NCI-H2171 treated with DMSO at 0.1 percent for 48 hours (cell line): ENCODE measurements around the gene IZUMO1R.
"Not testable (repeated sequence)": the region's sequence is repeated elsewhere in the genome, so short reads cannot be mapped to it uniquely, and the experiment has no call there.

Experiments used
- DNase-seq: peaks from one replicate; lab custom pipeline; 2025; lab: John Stamatoyannopoulos, UW

Gene IZUMO1R

GRCh38 chr11:94325681-94326080 lies 21.3 kb downstream of the IZUMO1R start:
- DNase-seq: no peak

GRCh38 chr11:94326947-94327346 lies 22.6 kb downstream of the IZUMO1R start:
- DNase-seq: no peak

- DNase-seq: no peak
Measured at GRCh38 chr11:94328587-94329080, 24.3 kb downstream of the IZUMO1R start.

- DNase-seq: no peak
Measured at GRCh38 chr11:94329501-94329900, 25.1 kb downstream of the IZUMO1R start.

- DNase-seq: no peak
Measured at GRCh38 chr11:94330789-94331188, 26.4 kb downstream of the IZUMO1R start.

- DNase-seq: no peak
Measured at GRCh38 chr11:94332814-94333213, 28.4 kb downstream of the IZUMO1R start.

GRCh38 chr11:94336033-94336432 lies 31.7 kb downstream of the IZUMO1R start:
- DNase-seq: no peak

- DNase-seq: no peak
Measured at GRCh38 chr11:94338651-94339050, 34.3 kb downstream of the IZUMO1R start.

GRCh38 chr11:94342250-94342649 lies 37.9 kb downstream of the IZUMO1R start:
- no peak for DNase-seq

- no peak for DNase-seq
Measured at GRCh38 chr11:94343495-94343894, 39.1 kb downstream of the IZUMO1R start.

GRCh38 chr11:94346311-94346710 lies 41.9 kb downstream of the IZUMO1R start:
- not testable (repeated sequence) for DNase-seq

- not testable (repeated sequence) for DNase-seq
Measured at GRCh38 chr11:94350850-94351563, 46.6 kb downstream of the IZUMO1R start.
